GM12873 (cell line): ENCODE results near the gene CCDC149.

Source experiments
- TF ChIP-seq, protein P1 (sequence below): IDR thresholded peaks from 2 replicates; pipeline ENCODE4 v1.5.1; 2012; ENCODE audit warnings: low read depth, mild to moderate bottlenecking, moderate library complexity, low read length, control low read depth; ENCODE audit not compliant: insufficient read depth; ENCODE audit errors: missing control alignments

The CCDC149 gene

DNA sequence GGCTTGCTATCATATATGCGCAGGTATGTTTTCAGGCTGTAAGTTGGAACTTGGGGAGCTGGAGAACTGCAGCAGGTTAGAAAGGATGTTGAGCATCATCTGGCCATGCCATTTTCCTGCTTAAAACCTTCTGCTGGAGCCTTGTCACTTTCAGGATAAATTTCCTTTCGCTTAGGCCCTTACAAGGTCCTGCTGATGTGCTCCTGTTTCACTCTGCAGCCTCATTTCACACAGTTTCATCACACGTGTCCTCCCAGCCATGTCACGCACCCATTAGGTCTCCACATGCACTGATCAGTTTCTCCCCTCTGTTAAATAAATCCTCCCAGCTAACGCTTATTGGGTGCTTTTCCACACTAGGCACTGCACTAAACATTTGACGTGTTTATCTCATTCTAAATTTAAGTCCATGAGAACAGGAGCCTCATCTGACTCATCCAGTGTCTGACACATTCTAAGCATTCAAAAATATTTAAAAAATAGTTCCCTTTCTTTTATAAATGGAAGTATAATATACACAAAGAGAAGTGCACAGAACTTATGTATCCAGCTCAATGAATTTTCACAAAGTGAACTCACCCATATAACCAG is 102.9 kb downstream of the CCDC149 start:
- TF ChIP-seq, protein P1, sequence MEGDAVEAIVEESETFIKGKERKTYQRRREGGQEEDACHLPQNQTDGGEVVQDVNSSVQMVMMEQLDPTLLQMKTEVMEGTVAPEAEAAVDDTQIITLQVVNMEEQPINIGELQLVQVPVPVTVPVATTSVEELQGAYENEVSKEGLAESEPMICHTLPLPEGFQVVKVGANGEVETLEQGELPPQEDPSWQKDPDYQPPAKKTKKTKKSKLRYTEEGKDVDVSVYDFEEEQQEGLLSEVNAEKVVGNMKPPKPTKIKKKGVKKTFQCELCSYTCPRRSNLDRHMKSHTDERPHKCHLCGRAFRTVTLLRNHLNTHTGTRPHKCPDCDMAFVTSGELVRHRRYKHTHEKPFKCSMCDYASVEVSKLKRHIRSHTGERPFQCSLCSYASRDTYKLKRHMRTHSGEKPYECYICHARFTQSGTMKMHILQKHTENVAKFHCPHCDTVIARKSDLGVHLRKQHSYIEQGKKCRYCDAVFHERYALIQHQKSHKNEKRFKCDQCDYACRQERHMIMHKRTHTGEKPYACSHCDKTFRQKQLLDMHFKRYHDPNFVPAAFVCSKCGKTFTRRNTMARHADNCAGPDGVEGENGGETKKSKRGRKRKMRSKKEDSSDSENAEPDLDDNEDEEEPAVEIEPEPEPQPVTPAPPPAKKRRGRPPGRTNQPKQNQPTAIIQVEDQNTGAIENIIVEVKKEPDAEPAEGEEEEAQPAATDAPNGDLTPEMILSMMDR: no peak

DNA sequence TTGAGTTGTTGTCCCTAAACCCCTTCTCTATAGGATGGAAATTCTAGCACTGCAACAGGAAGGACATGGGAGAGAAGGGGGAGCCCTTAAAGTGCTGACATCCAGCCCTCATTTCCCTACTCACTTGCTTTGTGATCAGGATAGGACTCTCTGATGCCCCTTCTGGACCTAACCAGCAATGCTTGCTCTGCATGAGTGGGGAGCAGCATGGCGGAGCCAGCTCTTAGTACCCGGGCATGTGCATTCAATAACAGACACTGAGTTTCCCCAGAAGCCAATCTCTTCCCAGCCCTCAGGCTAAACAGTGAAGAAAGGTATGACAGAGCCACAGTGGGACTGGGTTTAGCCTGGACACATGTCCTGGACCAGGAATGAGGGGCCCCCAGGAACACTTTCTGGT is 103.5 kb downstream of the CCDC149 start:
- TF ChIP-seq, protein P1: peak; percentile 29

DNA sequence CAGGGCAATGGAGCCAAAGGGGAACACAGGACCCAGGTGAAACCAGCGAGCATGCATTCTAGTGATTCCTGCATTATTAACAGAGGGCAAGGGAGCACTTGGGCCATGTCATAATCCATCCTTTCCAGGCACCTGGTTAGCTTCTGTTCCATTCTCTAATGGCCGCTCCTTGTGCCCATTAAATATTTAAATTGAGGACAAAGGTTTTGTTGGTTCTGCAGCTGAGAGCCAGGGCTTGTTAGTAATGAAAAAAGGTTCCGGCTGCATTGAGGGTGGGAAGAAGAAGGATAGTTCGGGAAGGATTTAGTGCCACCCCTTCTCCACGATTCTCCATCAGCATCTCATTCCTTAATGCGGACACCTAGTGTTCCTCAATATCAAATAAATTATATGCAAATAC is 103.9 kb downstream of the CCDC149 start:
- TF ChIP-seq, protein P1: no peak

DNA sequence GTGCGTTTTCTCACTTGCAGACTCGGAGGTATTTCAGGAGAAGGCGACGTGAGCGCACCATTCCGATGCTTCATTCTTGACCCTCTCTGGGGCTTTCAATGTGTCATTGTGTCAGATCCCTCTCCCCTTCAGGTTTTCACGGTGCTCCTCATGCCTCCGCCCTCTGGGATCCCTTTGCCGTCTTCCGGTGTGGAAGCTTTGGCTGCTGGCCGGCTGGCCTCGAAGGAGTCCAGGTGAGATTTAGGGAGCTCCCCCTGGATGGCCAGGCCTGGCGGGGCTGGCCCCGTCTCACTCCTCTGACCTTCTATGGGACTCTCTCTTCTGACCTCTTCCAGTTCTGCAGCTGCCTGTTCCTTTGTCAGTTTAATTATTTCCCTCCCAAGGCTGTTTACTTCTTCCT is 104.6 kb downstream of the CCDC149 start:
- TF ChIP-seq, protein P1: no peak

DNA sequence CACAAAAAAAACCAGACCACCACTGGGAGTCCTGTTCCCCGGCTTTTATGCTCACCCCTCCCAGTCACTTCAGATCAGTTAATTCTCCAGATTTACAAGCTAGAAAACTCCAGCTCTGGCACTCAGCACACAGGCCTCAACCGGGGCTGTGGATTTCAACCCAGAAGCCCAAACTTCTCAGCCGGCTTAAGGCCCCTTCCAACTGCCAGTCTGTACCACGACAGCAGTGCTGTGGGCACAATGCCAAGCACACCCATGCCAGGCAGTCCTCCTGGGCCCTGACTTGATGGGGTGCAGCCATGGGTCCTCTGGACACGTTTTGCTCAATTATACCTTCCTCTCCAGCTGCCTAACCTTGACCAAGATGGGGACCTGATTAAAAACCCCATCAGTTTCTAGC is 105.2 kb downstream of the CCDC149 start:
- TF ChIP-seq, protein P1: no peak

DNA sequence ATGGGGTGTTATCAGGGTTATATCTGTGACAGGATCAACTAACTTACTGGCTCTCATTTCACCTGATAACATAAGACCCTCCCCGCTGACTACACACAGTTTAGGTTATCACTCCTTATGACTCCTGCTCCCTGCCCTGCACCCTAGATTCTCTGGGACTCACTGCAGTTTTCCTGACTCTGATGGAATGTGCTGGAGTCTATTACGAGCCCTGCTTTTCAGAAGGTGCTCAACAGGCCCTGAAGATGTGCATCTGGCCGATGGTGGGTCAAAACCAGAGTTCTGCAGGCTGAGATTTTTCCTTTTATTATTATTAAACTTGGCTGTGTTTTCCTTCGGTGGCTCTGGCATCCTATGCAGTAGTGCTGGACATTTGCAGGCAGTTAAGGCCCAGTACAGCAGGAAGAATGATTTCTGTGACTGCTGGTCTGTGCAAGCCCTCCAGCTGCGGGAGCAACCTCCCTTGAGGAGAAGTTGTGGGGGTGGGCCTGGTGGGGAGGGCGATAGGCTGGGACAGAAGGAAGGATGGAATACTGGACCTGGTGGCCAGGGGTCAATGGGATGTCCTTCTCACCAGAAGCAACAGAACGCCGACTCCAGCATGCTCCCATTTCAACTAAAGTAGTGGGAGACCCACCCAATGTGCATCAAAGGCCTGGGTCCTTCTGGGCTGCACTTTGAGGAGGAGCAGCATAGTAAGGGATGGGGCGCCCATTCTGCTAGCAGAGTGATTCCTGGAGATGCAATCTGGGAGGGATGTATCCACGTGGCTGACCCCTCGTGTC is 106.4 kb downstream of the CCDC149 start:
- TF ChIP-seq, protein P1: no peak

DNA sequence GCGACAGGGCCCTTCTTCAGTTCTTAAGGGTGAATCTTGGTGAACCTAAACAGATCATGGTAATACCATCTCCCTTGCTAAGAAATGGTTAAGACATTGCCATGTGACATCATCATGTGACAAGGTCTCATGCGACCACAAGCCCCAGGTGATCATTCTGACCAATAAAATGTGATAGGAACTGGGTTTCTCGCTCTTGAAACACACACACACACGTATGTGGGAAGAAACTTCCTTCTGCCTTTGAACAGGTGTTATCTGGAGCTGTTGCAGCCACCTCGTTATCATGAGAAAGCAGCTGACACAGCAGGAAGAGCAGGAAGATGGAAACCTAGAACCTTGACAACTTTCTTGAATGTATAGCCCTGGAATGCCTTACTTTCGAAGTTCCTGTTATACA is 107.3 kb downstream of the CCDC149 start:
- TF ChIP-seq, protein P1: no peak
